ENCODE results near the gene EXOSC10.
"Not testable (repeated sequence)": the region's sequence is repeated elsewhere in the genome, so short reads cannot be mapped to it uniquely, and the experiment has no call there.

EXOSC10 gene

DNA sequence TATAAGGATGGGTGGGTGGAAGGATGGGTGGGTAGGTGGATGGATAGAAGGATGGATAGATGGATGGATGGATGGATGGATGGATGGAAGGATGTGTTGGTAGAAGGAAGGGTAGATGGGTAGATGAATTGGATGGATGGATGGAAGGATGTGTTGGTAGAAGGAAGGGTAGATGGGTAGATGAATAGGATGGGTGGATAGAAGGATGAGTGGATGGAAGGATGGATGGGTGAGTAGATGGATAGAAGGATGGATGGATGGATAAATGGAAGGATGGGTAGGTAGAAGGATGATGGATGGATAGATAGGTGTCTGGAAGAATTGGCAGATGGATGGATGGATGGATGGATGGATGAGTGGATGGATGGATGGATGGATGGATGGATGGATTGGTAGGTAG, 58.6 kb downstream of the EXOSC10 start:
- no peak for DNase-seq

GRCh38 chr1:11040105-11040429, 59.6 kb downstream of the EXOSC10 start:
- not testable (repeated sequence) for DNase-seq

DNA sequence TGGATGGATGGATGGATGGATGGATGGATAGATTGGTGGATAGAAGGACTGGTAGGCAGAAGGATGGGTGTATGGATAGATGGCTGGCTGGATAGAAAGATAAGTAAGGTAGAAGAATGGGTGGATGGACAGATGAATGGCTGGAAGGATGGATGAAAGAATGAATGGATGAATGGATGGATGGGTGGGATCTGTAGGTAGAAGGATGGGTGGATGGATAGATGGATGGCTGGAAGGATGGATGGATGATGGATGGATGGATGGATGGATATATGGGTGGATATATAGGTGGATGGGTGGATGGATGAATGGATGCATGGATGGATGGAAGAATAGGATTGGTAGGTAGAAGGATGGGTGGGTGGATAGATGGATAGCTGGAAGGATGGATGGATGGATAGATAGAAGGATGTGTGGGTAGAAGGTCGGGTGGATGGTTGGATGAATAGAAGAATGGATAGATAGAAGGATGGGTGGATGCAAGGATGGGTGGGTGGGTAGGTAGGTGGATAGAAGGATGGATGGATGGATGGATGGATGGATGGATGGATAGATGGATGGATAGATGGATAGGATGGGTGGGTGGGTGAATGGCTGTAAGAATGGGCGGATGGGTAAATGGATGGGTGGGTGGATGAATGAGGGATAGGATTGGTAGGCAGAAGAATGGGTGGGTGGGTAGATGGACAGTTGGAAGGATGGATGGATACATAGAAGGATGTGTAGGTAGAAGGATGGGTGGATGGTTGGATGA, 60.1 kb downstream of the EXOSC10 start:
- DNase-seq = no peak

GRCh38 chr1:11037740-11038182, 61.9 kb downstream of the EXOSC10 start:
- peak; percentile 65 for DNase-seq

- DNase-seq = not testable (repeated sequence)
Observed at GRCh38 chr1:11037019-11037739, 62.5 kb downstream of the EXOSC10 start.

- no peak for DNase-seq
Observed at GRCh38 chr1:11031624-11032262, 67.9 kb downstream of the EXOSC10 start.

DNA sequence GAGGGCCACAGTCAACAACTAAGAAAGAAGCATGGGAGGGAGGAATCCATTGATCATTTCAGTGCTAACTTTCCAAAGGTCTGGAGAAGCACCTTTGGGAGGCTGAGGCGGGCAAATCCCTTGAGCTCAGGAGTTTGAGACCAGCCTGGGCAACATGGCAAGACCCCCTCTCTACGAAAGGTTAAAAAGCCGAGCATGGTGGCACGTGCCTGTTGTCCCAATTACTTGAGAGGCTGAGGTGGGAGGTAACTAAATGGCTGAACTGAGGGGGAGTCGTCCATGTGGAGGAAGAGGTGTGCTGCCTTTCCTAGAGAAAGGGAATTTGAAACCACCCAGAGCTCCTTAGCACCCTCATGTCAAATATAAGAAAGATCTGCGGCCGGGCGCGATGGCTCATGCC, 68.8 kb downstream of the EXOSC10 start:
- DNase-seq = no peak

DNA sequence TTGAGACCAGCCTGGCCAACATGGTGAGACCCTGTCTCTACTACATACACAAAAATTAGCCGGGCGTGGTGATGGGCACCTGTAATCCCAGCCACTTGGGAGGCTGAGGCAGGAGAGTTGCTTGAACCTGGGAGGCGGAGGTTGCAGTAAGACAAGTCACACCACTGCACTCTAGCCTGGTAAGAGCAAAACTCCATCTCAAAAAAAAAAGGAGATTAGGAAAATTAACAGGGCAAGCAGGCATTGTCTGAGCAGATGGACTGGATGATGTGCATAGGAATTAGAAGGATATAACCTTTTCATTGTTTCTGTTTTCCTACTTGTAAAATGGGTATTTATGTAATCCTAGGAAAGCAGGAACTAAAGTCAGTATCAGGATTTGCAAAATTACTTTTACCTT, 71.7 kb downstream of the EXOSC10 start:
- no peak for DNase-seq

- no peak for DNase-seq
Observed at GRCh38 chr1:11027316-11027715, 72.4 kb downstream of the EXOSC10 start.

- DNase-seq = no peak
Observed at GRCh38 chr1:11026903-11027302, 72.8 kb downstream of the EXOSC10 start.

DNA sequence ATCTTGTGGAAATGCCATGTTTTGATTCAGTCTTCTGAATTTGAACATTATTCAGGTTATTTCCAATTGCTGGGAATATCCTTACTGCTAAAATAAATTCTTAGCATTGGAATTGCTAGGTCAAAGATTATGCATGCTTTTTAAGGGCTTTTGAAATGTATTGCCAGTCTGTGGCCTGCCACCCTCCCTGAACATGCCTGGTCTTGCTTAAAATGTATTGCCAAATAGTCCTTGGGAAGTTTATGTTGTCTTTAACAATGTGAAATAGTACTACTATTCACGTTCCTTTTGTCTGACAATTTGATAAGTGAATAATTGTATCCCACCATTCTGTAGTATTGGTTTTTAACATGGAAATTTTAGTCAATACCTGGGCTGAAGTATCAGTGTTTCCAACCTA, 73.6 kb downstream of the EXOSC10 start:
- DNase-seq = no peak

- no peak for DNase-seq
Observed at GRCh38 chr1:11025618-11026017, 74.1 kb downstream of the EXOSC10 start.

GRCh38 chr1:11024874-11025203, 74.8 kb downstream of the EXOSC10 start:
- no peak for DNase-seq

DNA sequence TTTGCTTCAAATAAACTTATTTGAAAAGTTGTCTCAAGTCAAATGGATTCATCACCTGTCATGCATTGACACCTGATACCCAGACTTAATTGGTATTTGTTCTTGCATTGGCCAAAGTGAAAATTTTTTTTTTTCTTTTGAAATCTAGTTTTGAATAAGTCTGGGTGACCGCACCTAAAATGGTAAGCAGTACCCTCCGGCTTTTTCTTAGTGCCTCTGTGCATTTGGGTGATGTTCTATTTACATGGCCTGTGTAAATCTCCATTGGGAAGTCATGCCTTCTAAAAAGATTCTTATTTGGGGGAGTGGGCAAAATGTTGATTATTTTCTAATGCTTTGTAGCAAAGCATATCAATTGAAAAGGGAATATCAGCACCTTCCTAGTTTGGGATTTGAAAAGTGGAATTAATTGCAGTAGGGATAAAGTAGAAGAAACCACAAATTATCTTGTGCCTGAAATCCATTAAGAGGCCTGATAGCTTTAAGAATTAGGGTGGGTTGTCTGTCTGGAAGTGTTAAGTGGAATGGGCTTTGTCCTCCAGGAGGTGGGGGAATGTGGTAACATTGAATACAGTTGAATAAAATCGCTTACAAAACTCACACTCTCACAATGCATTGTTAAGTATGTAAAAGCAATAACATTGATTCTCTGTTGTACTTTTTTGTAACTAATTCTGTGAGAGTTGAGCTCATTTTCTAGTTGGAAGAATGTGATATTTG, 75.4 kb downstream of the EXOSC10 start:
- no peak for DNase-seq

DNA sequence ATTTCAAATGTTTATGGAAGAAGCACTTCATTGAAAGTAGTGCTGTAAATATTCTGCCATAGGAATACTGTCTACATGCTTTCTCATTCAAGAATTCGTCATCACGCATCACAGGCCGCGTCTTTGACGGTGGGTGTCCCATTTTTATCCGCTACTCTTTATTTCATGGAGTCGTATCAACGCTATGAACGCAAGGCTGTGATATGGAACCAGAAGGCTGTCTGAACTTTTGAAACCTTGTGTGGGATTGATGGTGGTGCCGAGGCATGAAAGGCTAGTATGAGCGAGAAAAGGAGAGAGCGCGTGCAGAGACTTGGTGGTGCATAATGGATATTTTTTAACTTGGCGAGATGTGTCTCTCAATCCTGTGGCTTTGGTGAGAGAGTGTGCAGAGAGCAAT, 76.5 kb downstream of the EXOSC10 start:
- DNase-seq = no peak

GRCh38 chr1:11019971-11020370, 79.7 kb downstream of the EXOSC10 start:
- no peak for DNase-seq

DNA sequence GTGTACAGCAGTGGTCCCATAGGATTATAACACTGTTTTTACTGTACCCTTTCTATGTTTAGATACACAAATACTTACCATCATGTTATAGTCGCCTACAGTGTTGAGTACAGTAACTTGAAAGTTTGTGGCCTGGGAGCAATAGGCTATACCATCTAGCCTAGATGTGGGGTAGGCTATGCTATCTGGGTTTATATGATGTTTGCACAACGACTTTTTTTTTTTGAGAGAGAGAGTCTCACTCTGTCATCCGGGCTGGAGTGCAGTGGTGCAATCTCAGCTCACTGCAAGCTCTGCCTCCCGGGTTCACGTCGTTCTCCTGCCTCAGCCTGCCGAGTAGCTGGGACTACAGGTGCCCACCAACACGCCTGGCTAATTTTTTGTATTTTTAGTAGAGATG, 80.3 kb downstream of the EXOSC10 start:
- DNase-seq = not testable (repeated sequence)

Data from SHP77 treated with DMSO at 0.1 percent for 48 hours (cell line).